Fibroblast of skin of back (primary cell): ENCODE data around the gene DBT. TPM values are rescaled to one million over a fixed set of nuclear protein-coding genes. Genes with fewer than 3 reads are reported as not detected.
A peak's percentile ranks its signal among the peaks of the same experiment; 100 is the strongest.
"Not testable (repeated sequence)": the region's sequence is repeated elsewhere in the genome, so short reads cannot be mapped to it uniquely, and the experiment has no call there.

Experiments
- DNase-seq: peaks from one replicate; pipeline ENCODE4 v3.0.0-alpha.2; 2013
- polyA plus RNA-seq, 2 experiments: library from polyadenylated mRNA; unstranded; fragments of 120-200 nt; gene quantifications; one replicate each; pipeline ENCODE4 v1.2.1, GENCODE V29; 2013; ENCODE audit not compliant: insufficient read length in 2 of 2

The DBT gene
- 6.0 TPM for polyA plus RNA-seq (2013, experiment 1 of 2; ENCODE audit: insufficient read length)
- 6.5 TPM for polyA plus RNA-seq (2013, experiment 2 of 2; ENCODE audit: insufficient read length)

- DNase-seq, result peak; percentile 96
These were observed at the start of gene DBT for GRCh38 chr1:100249537-100250257. Gene DBT, minus strand, starts transcription at chr1:100249834. Its CDS starts 14 bp downstream, at chr1:100249820.

- DNase-seq, result no peak
These were observed 48.9 kb upstream of the DBT start for GRCh38 chr1:100298512-100298911.

- DNase-seq, result not testable (repeated sequence)
These were observed 47.4 kb upstream of the DBT start for GRCh38 chr1:100296997-100297396.

- no peak for DNase-seq
These were observed 46.5 kb upstream of the DBT start for GRCh38 chr1:100296140-100296539.

GRCh38 chr1:100292711-100293110 is 43.1 kb upstream of the DBT start:
- peak; percentile 6 for DNase-seq

GRCh38 chr1:100290291-100290690 is 40.7 kb upstream of the DBT start:
- no peak for DNase-seq

- DNase-seq, result no peak
These were observed 37.5 kb upstream of the DBT start for GRCh38 chr1:100287162-100287561.

GRCh38 chr1:100284591-100284990 is 35.0 kb upstream of the DBT start:
- no peak for DNase-seq

GRCh38 chr1:100279954-100280682 is 30.5 kb upstream of the DBT start:
- DNase-seq, result no peak

- DNase-seq, result no peak
These were observed 29.8 kb upstream of the DBT start for GRCh38 chr1:100279358-100279923.

GRCh38 chr1:100277866-100278265 is 28.2 kb upstream of the DBT start:
- DNase-seq, result no peak

GRCh38 chr1:100268202-100268601 is 18.6 kb upstream of the DBT start:
- DNase-seq, result no peak

- DNase-seq, result no peak
These were observed 17.6 kb upstream of the DBT start for GRCh38 chr1:100267284-100267683.

- no peak for DNase-seq
These were observed 17.1 kb upstream of the DBT start for GRCh38 chr1:100266741-100267140.

GRCh38 chr1:100265931-100266740 is 16.5 kb upstream of the DBT start, which contains the start of gene RTCA:
Gene RTCA, plus strand, starts transcription at chr1:100266216. Its CDS starts 160 bp downstream, at chr1:100266376.
- peak; percentile 94 for DNase-seq

- DNase-seq, result peak; percentile 33
These were observed 15.9 kb upstream of the DBT start for GRCh38 chr1:100265562-100265930.

GRCh38 chr1:100264081-100264480 is 14.4 kb upstream of the DBT start:
- DNase-seq, result not testable (repeated sequence)

GRCh38 chr1:100261686-100262085 is 12.1 kb upstream of the DBT start:
- no peak for DNase-seq

- not testable (repeated sequence) for DNase-seq
These were observed 8.8 kb upstream of the DBT start for GRCh38 chr1:100258427-100258826.

GRCh38 chr1:100256273-100256672 is 6.6 kb upstream of the DBT start:
- DNase-seq, result not testable (repeated sequence)

- no peak for DNase-seq
These were observed 3.9 kb upstream of the DBT start for GRCh38 chr1:100253552-100253951.

- no peak for DNase-seq
These were observed 3.3 kb upstream of the DBT start for GRCh38 chr1:100252901-100253300.

- no peak for DNase-seq
These were observed 1.2 kb upstream of the DBT start for GRCh38 chr1:100250807-100251206.
